NCI-H1417 treated with DMSO at 0.1 percent for 48 hours (cell line): ENCODE results near the gene PAM.
A peak's percentile ranks its signal among the peaks of the same experiment; 100 is the strongest.
"Not testable (repeated sequence)": the region's sequence is repeated elsewhere in the genome, so short reads cannot be mapped to it uniquely, and the experiment has no call there.

Experiments
- DNase-seq: peaks from one replicate; lab custom pipeline; 2025; lab: John Stamatoyannopoulos, UW

PAM gene

DNA sequence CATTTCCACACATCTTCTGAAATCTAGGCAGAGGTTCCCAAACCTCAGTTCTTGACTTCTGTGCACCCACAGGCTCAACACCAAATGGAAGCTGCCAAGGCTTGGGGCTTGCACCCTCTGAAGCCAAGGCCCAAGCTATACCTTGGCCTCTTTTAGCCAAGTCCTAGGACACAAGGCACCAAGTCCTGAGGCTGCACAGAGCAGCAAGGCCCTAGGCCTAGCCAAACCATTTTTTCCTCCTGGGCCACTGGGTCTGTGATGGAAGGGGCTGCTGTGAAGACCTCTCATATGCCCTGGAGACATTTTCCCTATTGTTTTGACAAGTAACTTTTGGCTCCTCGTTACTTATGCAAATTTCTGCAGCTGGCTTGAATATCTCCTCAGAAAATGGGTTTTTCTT lies 244.5 kb downstream of the PAM start:
- DNase-seq: not testable (repeated sequence)

DNA sequence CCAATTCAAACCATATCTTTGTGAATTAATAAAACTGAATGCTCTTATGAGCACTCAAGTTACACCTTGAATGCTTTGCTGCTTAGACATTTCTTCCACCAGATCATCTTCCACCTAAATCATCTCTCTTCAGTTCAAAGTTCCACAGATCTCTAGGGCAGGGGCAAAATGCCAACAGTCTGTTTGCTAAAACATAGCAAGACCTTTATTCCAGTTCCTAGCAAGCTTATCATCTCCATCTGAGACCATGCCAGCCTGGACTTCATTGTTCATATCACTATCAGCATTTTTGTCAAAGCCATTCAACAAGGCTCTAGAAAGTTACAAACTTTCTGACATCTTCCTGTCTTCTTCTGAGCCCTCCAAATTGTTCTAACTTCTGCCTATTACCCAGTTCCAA lies 245.0 kb downstream of the PAM start:
- no peak for DNase-seq

DNA sequence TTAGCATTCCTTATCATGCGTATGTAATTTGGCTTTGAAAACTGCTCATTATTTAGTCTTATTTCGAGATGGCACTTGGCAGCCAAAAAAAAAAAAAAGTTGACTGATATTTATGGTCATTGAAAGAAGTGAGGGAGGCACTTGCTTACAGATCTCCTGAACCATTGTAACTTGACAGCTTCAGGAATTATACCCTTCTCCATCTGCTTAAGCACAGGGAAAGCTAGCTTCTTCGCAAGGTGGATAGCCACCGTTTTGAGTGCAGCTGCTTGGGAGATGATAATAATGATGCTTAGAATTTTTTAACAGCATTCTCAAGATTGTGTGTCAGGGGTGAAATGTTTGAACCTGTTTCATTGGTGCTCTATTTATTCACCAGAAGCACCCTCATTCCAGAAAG lies 248.8 kb downstream of the PAM start:
- no peak for DNase-seq

DNA sequence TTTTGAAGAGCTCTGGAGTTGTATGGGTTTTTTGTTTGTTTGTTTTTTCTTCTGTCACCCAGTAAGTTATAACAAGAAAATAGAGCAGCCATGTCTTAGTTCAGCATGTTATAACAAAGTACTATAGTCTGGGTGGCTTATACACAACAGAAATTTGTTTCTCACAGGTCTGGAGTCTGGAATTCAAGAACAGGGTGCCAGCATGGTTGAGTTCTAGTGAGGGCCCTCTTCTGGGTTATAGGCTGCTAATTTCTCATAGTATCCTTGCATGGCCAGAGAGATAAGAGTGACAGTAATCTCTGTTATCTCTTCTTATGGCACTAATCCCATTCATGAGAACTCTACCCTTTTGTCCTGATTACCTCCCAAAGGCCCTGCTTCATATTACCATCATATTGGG lies 250.2 kb downstream of the PAM start:
- DNase-seq: no peak

DNA sequence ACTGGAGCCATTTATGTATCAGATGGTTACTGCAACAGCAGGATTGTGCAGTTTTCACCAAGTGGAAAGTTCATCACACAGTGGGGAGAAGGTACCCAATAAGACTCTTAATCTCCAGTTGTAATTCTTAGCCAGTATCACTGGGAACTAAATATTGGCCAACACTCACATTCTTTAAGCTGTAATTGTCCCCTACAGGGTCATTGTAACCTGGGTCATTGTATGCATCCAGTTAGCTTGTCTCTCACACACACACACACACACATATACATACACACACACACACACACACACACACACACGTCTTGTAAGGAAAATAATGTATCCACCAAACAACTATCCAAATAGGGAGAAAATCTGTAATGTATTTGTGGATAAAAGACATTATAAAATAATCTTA lies 251.8 kb downstream of the PAM start:
- DNase-seq: no peak

DNA sequence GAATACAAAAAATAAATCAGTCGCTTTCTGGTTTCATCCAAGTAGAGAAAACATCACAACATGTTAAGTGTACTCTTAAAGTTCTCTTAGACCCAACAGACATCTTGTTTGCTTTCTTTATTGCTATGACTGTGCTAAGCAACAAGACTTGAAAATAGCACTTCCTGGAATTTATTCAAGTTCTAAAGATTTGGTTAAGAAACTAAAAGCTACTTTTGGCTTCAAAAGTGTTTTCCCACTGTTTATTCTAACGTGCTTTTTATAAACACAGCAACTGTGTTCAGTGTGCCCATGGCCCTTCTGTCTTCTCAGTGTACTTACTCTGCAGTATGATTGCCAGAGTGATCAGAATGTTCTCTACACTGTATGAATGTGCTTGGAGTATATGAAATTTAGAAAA lies 255.1 kb downstream of the PAM start:
- DNase-seq: no peak

DNA sequence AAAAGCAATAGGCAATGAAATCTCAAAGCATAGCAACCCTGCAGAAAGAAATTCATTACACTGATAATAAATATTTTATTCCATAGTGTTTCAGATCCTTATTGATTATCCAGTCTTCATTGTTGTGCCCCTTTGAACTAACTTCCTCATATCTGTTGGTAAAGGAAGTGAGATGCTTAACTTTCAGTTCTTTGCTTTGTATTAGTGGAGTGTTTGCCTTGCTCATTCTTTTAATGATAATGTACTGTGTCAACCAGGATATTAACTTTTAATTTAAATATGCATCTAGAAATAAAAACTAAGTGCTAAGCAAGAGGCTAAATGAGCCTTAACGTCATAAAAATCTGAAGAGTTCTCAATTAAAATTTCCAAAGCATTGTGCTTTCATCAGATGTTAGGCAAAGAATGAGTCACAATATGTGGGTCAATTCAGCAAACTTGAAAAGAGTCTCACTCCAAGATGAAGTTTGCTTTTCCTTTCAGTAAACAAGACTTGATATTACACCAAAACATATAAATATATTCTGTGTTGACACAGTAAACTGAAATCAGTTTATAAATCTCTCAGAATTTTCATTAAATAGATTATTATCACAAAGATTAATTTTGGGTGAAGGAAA lies 258.9 kb downstream of the PAM start:
- DNase-seq: no peak

DNA sequence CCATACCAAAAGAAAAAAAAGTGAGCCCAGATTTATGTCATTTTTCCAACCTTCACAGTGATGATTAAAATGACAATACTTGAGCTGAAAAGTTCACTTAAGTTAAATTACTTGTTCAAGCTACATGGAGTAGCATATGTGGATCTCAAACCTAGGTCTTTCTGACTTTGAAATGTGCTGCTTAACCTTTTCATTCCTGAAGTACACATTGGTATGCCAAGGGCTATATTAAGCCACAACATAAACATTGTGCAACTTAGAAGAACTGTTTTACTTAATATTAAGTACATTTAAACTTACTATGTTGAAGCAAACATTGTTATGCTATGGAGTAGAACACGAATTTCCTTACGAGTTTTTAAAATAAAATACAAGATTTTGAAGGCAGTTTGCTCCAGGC lies 259.9 kb downstream of the PAM start:
- no peak for DNase-seq

DNA sequence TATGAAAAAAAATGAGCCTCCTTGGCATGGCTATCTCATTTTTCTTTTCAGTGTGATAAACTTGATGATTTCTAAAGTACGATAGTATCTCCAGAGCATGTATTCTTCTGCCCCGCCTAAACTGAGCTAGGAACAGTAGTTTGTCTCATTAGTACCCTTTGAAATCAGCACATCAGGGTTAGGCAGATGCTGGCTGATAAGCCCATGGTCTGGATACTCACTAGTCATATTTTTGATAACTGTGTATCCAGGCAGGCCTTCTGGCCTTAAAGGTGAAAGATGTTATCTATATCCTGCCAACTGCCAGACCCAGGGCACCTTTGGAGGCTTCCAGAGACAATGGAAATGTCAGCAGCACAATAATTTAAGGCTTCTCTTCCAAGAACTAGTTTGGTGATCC lies 261.1 kb downstream of the PAM start:
- no peak for DNase-seq

DNA sequence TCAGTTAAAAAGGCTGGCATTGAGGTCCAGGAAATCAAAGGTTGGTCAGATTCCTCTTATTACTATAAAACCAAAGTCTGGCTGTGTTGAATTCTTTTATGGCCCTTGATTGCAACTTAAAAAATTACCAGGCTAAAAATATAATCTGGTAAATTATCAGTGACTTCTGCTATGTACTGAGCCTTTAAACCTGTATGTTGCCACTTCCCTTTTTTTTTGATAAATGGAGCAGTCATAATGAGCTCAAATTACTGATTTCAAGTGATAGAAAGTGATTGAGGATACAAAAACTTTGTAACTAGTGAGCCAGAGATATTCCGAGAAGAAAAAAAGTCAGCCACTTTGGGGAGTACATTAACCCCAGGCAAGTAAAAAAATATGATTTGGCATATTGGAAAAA lies 264.7 kb downstream of the PAM start:
- DNase-seq: no peak

DNA sequence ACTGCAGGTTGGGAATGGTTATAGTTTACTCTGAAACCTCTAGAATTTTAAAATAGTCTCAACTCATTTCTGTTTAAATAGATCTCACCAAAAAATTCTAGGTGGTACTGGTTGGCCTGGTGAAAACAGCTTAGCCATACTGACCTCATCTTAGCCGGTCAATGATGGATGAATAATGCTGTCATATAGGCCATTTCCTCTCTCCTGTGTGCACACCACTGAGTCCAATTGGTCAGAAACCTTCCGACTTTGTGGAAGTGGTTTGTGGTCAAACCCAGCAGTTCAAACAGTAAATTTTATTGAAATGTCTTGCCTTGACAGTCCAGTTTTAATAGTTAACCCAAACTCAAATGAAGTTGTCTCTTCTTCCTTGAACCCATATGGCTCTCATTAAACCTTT lies 266.2 kb downstream of the PAM start:
- DNase-seq: no peak

DNA sequence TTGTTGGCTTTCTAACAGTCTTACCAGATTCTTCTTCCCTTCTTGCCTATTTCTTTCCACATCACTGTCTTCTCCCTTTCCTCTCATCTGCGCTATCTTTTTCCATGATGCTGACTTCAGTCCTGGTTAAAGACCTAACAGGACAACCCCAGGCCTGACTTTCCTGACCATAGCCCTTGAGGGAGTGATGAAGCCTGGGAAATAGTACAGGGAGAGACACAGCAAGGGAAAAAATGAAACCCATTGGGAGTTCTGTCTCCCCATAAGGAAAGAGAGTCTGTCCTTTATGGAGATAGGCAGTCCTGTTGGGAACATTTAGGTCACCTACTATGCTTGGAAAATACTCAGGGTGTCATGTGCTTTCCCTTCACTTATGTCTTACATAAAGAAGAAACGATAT lies 272.2 kb downstream of the PAM start:
- no peak for DNase-seq

DNA sequence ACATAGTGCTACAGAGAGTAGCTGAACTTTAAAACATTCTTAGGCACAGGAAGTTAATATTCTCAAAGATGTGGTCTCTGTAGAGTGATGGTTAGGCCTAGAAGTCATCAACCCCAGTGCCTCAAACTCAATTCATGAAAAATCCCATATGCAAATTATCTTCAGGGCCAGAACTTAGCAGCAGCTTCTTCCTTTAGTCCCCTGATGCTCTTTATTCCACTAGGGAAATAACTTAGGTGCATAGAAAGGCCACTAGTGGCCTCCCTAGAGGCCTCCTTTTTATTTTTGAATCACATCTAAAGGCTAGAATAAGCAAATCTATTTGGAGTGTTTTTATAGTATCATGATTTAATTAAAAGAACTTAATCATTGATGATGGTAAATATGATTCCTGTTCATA lies 276.5 kb downstream of the PAM start:
- no peak for DNase-seq

DNA sequence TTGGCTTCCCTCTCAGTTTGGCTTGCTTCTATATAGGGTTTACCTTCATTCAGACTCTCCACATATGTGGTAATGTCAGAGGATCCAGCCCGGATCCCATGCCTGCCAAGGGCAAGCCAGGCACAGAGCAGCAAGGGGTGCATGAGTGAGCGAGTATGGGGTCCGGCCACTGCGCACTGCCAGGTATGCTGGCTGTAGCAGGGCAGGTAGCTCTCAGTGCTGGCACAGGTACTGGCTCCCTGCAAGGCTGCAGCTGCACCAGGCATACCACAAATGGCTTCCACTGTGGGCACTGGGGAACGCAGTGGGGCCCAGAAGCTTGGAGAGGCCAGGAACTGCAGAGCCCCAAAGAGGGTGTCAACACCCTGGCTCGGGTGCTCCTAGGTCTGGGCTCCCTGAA lies 278.6 kb downstream of the PAM start:
- no peak for DNase-seq

DNA sequence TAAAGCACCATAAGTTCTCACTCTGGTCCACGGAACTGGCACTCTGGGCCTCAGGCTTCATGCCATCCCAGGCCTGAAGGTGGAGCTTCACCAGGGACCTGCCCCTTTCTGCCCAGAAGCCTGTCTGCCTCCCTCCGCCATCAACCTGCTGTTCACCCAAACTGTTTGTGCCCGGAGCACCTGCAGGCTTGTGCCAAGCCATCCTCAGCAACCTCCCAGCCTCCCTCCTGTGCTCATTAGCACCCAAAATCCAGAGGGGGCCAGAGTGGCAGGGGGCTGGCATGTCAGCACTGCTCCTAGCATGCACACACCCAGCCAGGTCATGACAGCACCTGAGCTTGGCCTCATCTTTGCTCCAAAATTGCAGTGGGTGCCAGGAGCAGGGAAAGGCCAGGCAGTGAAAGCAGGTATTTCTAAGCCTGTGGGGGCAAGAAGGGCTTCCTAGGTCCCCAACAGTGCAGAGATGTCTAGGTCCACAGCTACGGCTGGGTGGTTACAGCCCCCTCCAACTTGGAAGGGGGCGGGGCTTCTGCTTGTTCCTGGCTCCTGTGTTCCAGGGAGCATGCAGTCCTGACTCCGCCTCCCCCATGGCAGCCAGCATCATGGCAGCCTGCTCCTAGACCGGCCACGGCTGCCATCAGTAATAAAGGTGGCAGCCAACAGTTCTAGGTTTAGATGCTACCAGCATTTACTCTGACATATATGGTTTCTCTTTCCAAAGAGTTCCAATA lies 279.7 kb downstream of the PAM start:
- DNase-seq: no peak

DNA sequence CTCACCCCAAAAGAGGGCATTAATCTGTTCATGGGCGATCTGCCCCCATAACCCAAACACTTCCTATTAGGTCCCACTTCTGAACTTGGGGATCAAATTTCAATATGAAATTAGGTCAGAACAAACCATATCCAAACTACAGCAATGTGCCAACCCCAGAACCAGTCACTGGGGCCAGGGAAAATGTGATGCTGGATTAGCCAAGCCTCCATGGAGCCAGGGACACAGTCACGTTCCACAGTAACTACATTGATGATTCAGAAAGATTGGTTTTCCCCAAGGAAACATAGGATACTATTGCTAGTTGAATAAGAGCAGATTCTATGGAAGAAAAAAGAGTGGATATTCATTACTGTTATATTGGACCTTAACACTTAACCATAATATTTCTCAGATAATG lies 280.6 kb downstream of the PAM start:
- no peak for DNase-seq

DNA sequence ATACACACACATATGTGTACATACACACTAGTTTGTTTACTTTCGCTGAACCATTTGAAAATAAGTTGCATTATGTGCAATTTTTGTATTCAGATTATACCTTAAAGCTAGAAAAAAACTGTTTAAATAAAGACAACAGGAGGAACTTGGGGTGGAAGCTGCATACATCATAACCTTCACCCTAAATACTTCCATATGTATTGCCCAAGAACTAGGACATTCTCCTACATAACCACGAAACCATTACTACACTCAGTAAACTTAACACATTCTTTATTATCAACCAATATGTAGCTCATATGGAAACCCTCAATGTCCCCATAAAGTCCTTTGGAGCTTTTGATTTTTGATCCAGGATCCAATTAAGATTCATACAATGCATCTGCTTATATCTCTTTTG lies 281.5 kb downstream of the PAM start:
- no peak for DNase-seq

DNA sequence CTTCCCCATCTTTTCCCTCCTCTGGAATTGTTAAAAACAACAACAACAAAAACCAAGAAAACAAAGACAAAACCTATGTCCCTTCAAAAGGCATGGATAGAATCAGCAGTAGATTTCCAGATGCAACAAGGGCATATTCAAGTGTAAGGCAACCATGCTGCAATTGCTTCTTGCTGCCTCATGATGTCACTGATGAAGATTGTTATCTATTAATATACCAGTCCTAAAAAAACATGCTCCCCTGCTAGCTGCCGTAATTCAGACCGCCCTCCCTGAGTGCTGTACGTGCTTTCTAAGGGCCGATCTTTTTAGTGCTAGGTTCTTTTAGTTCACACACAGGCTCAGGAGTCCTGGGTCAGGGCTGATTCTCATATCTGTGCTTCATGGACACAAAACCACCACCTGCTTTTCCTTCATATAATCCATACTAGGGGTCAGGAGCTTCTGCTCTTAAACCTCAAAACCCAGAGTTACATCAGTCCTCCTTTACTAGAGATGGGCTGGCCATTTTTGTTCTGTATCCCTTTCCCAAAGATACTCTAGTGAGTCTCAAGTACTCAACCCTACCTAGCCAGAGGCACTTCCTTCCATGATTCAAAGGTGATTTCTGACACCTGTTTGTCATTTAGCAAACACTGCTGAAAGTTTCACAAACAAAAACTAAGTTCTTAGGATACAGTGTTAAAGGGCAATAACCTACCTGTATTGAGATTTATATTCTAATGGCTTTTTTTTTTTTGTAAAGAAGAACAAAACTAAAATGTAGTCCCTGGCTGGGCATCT lies 282.8 kb downstream of the PAM start:
- DNase-seq: no peak

DNA sequence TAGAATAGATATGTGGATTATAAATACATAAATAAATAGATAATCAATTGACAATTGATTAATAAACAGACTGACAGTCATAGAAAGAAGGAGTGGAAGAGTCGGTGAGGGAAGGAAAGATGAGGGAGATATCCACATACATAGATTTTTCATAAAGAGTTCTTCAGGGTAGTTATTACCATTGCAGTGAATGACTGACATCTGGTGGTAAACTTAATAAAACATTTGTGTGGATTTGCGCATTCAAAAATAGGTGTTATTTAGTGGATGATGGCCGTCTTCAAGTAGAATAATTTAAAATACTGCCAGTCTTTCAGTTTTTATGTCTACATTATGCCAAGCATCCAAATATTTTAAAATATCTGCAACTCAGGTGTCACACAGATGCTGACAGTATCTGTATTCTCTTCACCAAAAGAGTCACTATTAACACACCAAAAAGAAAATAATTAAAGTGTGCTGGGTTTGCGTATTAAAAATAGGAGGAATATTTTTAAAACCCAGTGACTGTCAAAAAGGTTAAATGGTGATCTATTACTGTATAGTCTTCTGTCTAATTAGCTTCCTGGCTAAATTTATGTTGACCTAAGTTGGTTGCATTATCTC lies 286.1 kb downstream of the PAM start:
- DNase-seq: peak; percentile 6

DNA sequence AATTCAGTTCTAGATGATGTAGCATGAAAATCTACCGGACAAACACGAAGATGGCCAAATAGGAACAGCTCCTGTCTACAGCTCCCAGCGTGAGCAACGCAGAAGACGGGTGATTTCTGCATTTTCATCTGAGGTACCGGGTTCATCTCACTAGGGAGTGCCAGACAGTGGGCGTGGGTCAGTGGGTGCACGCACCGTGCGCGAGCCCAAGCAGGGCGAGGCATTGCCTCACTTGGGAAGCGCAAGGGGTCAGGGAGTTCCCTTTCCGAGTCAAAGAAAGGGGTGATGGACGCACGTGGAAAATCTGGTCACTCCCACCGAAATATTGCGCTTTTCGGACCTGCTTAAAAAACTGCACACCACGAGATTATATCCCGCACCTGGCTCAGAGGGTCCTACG lies 291.6 kb downstream of the PAM start:
- not testable (repeated sequence) for DNase-seq

DNA sequence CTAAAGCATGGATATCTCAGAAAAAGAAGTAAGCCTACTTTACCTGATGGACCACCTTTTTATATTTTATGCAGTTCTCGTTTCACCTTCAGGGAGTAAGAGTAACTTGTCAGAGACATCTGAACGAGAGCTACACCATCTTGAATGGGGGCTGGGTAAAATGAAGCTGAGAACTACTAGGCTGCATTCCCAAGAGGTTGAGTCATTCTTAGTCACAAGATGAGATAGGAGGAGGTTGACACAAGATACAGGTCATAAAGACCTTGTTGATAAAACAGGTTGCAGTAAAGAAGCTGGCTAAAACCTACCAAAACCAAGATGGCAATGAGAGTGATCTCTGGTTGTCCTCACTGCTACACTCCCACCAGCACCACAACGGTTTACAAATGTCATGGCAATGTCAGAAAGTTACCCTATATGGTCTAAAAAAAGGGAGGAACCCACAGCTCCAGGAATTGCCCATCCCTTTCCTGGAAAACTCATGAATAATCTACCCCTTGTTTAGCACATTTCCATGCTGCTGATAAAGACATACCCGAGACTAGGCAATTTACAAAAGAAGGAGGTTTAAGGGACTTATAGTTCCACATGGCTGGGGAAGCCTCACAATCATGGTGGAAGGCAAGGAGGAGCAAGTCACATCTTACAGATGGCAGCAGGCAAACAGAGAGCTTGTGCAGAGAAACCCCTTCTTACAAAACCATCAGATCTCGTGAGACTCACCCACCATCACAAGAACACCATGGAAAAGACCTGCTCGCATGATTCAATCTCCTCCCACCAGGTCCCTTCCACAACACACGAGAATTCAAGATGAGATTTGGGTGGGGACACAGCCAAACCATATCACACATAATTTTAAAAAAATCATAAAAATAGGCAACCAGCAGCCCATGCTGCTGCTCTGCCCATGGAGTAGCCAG lies 302.4 kb downstream of the PAM start:
- no peak for DNase-seq

DNA sequence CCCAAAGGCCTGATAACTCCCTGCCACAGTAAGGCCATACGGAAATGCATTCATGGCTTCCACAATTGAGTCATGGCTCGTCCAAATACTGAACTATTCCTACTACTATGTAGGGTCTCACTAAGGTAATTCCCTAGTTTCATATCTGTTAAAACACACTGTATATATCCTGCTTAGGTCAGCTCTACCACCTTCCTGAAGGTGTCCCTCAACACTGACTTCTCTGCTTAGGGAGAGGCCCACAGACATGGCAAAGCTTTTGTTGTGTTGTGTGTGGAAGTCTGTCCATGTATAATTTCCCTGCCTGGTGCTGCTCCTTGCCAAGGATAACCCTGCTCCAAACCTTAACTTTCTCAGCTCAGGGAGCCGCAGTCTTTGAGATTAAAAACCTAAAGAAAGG lies 304.4 kb downstream of the PAM start:
- DNase-seq: no peak
